Measurements from ENCODE around the gene GPSM1. TPM values are rescaled to one million over a fixed set of nuclear protein-coding genes. Genes with fewer than 3 reads are reported as not detected.

GPSM1 gene
- polyA plus RNA-seq, 1 of the 3 experiments (the other 2 are of a cell fraction), result 26.7 TPM

DNA sequence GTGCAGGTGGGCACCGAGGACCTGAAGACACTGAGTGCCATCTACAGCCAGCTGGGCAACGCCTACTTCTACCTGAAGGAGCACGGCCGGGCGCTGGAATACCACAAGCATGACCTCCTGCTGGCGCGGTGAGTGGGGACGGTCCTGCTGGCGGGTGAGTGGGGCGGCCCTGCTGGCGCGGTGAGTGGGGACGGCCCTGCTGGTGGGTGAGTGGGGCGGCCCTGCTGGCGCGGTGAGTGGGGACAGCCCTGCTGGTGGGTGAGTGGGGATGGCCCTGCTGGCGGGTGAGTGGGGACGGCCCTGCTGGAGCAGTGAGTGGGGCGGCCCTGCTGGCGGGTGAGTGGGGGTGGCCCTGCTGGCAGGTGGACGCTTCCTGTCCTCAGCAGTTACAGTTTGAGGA is 7.2 kb downstream of the GPSM1 start:
- peaks cover 0 to 33% of the 10 kb centered on the region in 2 experiments for H3K36me3 ChIP-seq (replicated peaks in 1 of 2; ENCODE audit: control insufficient read depth in 1 of 2, insufficient read depth in 2 of 2, low read length in 1 of 2)
- peaks cover 33% of the 10 kb centered on the region for H4K20me1 ChIP-seq (ENCODE audit: insufficient read depth)
- H3K4me3 ChIP-seq (ENCODE audit: low read depth in 2 of 2, low read length in 1 of 2), result no peak overlapping the region
- TF ChIP-seq POLR2AphosphoS5 (IDR thresholded peaks at IDR 0.05; ENCODE audit: low read depth, low read length) (no peak), TAF1 (IDR thresholded peaks at IDR 0.05; ENCODE audit: borderline replicate concordance, low read depth, low read length) (no peak), SIN3A (IDR thresholded peaks at IDR 0.05; ENCODE audit: borderline replicate concordance, low read depth, low read length) (no peak), ZBTB33 (IDR thresholded peaks at IDR 0.05; ENCODE audit: borderline replicate concordance, low read depth) (no peak), RAD21 (IDR thresholded peaks at IDR 0.05; ENCODE audit: low read length) (no peak), RFX5 (IDR thresholded peaks at IDR 0.05; ENCODE audit: low read length) (no peak), CTCF (IDR thresholded peaks at IDR 0.05) (no peak), FOSL2 (IDR thresholded peaks at IDR 0.05; ENCODE audit: borderline replicate concordance, low read depth) (no peak), FOXM1 (IDR thresholded peaks at IDR 0.05; ENCODE audit: low read depth) (no peak), RCOR1 (IDR thresholded peaks at IDR 0.05; ENCODE audit: low read length) (no peak), NFIC (IDR thresholded peaks at IDR 0.05; ENCODE audit: borderline replicate concordance) (no peak), NRF1 (IDR thresholded peaks at IDR 0.05; ENCODE audit: low read depth, low read length) (no peak), MXI1 (IDR thresholded peaks at IDR 0.05; ENCODE audit: low read depth, low read length) (no peak)
- TF ChIP-seq, protein P1, sequence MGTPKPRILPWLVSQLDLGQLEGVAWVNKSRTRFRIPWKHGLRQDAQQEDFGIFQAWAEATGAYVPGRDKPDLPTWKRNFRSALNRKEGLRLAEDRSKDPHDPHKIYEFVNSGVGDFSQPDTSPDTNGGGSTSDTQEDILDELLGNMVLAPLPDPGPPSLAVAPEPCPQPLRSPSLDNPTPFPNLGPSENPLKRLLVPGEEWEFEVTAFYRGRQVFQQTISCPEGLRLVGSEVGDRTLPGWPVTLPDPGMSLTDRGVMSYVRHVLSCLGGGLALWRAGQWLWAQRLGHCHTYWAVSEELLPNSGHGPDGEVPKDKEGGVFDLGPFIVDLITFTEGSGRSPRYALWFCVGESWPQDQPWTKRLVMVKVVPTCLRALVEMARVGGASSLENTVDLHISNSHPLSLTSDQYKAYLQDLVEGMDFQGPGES (IDR thresholded peaks at IDR 0.05; ENCODE audit: low read depth, low read length), result no peak
- H3K9me3 ChIP-seq, result no peaks in the 10 kb centered on the region
- peaks cover 36% of the 10 kb centered on the region for H3K79me2 ChIP-seq (ENCODE audit: insufficient read depth)
- H3K4me2 ChIP-seq, result no peak overlapping the region
- H3K27ac ChIP-seq (ENCODE audit: low read depth in 2 of 2, low read length in 1 of 2), result no peak overlapping the region
- H3K4me1 ChIP-seq (ENCODE audit: control insufficient read depth in 1 of 2, insufficient read depth in 2 of 2, low read depth in 1 of 2, low read length in 1 of 2), result peaks cover 1 to 2% of the 10 kb centered on the region in 2 experiments; a peak in 1 of 4 replicates
- 97% methylated on average over 10 of the region's 21 CpGs for WGBS (ENCODE audit: low lambda C conversion rate)
- ChIA-PET POLR2A (no interaction called here), CTCF (interaction anchor here (3.0 kb wide), 1 partner anchor 11 kb away, joined by 13 read pairs; no protein-coding TSS in a partner anchor)
- no peak for DNase-seq
- no peaks in the 10 kb centered on the region for H3F3A ChIP-seq (replicated peaks; ENCODE audit: insufficient read depth)
- no peak overlapping the region for H2AFZ ChIP-seq (ENCODE audit: low read depth)
- H3K9ac ChIP-seq, result no peak overlapping the region
- H3K27me3 ChIP-seq (ENCODE audit: insufficient read depth), result no peaks in the 10 kb centered on the region
- H3K9me2 ChIP-seq, result no peaks in the 10 kb centered on the region

All from SK-N-SH (cell line).